GM18907 (cell line): Measurements from ENCODE around the gene TCF12.
A peak's percentile ranks its signal among the peaks of the same experiment; 100 is the strongest.

ENCODE experiments used
- ATAC-seq: cut with Tn5 transposase; IDR thresholded peaks from one replicate; pipeline ENCODE4 v1.9.1; 2021; ENCODE audit warnings: mild to moderate bottlenecking, moderate library complexity; ENCODE audit not compliant: unreplicated experiment

Gene TCF12

DNA sequence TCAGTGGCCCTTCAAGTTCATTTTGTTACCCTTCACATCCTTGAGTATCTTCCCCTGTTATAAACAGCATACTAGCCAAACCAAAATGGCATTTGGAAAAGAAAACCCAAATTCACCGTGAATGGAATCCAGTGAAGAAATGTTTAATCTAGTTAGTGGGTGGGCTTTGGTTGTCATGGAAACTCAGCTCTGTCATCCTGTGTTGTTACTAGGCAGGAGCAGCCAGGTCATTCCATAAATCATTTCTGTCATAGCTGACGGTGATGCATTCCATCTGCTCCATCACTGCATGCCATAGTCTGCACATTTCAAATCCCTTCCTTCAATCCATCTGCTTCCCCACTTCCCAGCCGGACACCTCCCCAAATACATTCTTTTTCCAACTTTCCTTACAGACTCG, 317.4 kb downstream of the TCF12 start:
- ATAC-seq, result no peak

DNA sequence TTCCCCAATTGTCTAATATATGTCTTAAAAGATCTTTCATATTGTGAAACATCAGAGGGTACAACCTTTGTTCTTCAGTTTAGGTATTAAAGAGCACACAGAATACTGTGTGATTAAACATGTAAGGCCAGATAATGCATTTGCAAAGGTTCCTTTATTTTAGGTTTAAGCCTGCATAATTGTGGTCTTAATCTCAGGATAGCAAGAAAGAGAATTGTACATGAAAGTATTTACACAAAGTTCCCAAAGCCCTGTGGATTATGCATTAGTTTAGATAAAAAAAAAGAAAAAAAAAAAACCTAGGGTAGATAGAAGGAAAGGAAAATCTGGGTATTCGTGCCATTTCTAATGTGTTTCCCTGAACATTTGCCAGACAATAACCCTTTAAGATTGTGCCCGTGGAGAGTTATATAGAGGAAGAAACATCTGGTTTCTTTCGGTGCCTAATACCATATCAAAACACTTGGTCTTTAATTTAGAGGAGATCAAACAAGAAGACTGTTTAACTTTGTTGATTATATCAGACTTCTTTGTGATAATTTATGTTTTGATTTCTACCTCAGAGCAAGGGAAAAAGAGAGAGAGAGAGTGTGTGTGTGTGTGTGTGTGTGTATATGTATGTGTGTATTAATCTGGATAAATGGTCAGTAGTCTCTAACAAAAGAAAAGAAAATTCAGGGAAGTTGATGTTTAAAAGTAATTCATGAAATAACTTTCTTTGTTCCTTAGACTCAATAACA, 318.3 kb downstream of the TCF12 start:
- ATAC-seq, result no peak

DNA sequence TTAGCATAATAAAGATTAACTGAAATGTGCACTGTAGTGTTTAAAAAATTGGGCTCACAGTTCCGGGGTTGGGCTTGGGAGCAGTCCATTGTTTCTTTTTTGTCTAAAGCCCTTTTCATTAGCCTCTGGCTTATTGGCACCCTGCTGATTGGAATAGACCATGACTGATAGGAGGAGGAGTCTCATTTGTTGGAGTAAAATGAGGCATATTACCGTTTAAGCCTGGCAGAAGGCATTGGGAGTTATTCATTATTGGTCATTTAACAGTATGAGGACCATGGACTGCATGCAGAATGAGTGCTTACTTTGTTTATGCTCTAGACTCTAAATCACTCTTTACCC, 318.8 kb downstream of the TCF12 start:
- ATAC-seq, result no peak

DNA sequence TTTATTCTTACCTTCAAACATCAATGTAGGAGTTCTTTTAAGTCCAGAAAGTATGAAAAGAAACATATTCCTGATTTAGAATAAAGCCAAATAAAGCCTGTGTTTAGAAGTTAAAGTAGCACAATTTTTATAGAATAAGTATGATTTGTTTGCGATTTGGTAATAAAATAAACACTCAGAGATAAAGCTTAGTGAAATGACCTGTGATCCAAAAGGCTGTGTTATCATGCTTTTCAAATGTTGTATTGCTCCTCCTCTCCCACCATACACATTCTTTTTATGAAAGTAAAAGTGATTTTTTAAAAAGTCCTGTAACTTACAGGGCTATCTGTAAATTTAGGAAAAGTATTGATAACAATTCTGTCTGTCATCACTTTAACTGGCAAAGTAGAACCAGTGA, 319.2 kb downstream of the TCF12 start:
- ATAC-seq, result no peak

DNA sequence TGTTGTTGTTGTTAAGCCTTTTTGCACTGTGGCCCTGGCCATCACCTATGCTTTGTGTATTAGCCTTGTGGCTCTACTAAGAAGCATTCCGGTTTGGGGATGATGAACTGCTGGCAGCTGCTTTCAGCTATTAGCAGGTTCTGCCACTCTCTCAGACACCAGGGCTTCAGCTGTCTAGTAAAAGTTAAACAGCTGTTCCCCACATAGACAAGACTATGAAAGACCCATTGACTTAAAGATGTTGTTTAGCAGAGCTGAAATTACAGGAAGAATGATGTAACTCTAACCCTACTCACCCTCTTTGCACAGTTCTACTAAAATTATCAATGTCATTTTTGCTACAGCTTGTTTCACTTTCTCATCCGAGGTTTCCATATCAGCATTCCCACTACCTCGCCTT, 326.7 kb downstream of the TCF12 start:
- no peak for ATAC-seq

DNA sequence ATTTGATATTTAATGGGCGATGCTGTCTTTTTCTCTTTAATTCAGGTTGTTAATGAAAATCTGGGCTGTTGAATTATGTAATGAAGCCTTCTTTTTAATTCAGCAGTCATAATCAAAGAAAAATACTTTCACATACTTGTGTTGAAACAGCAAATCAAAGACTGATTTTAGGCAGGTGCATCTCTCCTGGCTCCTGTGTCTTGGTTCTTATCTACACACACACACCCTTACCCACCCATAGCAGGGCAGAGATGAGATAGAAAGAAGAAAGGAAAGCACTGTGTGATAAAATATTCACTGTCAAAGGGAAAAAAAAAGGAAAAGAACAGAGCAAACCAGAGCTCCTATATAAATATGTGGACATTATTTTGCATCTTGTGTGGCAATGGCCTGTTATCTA, 327.3 kb downstream of the TCF12 start:
- no peak for ATAC-seq

DNA sequence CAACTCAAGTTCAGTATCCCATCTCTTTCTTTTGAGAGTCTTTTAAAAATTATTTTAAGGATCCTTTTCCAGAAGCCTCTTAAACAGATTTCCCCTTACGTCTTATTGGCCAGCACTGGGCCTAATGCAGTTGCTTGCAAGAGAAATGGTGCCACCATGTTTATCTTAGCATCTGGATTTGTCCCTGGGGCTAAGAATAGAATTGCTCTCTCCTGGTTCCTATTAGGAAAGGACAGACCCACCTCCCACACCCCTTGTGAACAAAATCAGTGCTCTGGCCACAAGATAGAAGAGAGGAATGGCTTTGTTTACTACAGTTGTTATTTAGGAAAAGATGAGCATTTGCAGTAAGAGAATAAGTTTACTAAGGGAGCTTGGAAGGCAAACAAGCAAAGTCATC, 329.6 kb downstream of the TCF12 start:
- ATAC-seq, result no peak

DNA sequence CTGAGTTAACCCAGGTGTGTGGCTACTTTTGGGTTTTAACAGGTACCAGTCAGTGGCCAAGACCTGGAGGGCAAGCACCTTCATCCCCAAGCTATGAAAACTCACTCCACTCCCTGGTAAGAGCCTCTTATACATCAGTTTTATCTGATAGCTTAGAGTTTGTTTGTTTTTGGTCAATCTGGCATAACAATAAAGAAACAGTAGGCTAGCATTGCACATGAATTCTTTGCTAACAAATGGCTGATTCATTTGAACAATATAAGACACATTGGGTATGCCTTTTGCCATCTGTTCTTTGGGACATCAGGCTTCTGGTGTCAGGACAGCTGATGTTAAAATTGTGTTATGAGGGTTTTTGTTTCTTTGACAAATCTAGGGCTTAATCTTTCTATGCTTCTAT, 332.9 kb downstream of the TCF12 start:
- no peak for ATAC-seq

DNA sequence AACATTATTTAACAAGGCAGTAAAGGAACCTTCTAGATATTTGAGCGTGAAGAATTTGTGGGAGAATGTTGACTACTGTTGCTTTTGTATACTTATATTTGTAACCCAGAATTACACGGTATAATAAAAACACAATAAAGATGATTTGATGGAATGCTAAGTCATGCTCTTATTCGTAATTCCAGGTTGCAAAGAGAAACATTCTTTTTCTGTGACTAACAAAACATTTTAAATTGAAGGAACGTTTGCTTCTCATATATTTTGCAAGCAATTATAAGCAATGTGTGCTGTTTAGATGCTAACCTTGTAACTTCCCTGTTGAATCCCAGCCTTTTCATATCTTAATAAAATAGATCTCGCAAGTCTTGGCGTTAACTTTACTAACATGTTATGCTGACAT, 333.5 kb downstream of the TCF12 start:
- ATAC-seq, result no peak

DNA sequence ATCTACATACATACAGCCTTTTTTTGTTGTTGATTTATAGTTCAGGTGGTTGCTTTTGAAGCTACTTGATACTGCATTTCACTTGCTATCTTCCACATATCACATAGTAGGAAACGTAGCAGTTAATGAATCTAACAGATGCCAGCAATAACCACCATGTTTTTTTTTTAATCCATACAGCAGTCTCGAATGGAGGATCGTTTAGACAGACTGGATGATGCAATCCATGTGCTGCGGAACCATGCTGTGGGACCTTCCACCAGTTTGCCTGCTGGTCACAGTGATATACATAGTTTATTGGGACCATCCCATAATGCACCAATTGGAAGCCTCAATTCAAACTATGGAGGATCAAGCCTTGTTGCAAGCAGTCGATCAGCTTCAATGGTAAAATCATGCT, 334.6 kb downstream of the TCF12 start:
- ATAC-seq, result no peak

DNA sequence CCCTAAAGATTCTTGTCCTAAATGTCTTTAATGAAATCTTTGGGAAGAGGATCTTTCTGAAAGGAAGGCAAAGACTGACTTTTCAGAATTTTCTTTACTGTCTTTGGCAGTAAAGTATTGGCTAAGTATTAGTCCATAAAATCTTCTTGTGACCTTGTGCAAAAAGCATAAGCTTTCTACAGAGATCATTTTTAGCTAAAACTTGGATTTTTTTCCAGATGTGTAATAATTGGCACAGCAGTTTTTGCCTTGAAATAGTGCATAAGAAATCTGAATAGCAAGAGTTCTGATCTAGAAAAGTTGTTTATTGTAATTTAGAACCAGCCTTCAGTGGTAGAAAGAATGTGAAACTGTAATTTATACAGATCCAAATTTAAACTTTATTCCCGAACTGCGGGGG, 335.1 kb downstream of the TCF12 start:
- no peak for ATAC-seq

DNA sequence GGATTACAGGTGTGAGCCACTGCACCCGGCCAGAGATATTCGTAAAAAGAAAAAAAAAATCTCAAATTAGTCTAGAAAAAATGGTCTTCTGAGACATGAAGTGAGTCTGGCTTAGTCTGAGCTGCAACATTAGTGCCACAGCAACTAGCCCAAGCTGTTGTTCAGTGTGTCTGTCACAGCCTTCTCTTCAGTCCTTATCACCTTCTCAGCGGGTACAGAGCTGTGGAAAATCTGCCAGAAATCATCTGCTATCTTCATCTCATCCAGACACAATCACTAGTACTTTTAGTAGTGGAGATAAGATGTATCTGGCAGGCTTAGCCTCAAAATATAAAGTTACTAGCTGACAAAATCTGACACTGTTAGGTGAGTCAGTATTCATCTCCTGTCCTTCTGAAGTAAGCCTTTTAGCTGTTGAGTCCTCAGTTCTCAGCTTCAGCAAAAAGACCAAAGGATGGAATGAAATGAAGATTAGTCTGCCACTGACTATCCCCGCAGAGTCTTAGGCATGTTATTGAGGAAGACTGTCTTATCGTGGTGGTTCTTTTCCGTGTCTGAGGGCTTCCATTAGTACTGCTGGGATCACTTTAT, 337.4 kb downstream of the TCF12 start:
- ATAC-seq, result no peak

DNA sequence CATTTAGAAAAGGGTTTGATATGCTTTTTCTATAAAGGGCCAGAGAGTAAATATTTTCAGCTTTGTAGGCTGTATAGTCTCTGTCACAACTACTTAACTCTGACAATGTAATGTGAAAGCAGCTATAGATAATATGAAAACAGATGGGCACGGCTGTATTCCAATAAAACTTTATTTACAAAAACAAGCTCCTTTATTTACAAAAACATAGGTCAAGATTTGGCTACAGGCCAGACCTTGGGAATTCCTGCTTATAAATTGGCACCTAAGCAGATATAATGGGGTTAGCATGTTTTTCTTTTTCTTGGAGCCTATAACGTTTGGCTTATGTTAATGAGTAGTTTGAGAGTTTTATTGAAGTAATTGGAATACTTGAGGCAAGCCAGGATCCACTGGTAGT, 338.5 kb downstream of the TCF12 start:
- ATAC-seq, result no peak

DNA sequence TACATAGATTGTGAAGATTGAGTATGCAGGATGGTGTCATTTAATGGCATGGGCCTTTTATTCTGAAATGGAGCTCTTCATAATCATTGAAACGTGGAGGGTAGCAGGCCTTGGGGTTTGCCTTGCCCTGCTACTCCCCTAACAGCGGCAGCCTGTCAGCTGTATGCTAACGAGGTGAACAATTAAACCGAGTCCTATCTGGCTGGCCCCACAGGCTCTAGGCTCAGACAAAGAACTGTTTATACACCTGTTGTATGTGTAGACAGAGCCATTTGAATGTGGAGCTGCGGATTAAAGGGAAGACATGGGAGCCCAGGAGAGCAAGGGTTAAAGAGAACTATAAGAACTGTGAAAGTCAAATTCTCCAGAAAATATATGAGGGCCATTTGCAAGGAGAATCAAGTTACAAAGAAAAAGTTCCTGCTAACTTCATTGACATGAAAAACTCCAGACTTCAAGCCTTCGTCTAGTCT, 341.2 kb downstream of the TCF12 start:
- ATAC-seq, result peak; percentile 50

DNA sequence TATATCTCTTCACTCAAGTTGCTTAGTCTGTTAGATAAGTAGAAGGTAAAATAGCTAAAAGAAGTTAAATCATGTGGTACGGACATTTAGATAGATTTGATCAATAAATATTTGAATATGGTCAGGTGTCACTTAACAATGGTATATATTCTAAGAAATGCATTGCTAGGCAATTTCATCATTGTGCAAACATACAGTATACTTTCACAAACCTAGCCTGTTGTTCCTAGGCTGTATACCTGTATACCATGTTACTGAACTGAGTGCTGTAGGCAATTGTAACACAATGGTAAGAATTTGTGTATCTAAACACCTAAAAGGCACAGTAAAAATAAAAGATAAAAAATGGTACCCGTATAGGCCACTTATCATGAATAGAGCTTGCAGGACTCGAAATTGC, 345.1 kb downstream of the TCF12 start:
- no peak for ATAC-seq

DNA sequence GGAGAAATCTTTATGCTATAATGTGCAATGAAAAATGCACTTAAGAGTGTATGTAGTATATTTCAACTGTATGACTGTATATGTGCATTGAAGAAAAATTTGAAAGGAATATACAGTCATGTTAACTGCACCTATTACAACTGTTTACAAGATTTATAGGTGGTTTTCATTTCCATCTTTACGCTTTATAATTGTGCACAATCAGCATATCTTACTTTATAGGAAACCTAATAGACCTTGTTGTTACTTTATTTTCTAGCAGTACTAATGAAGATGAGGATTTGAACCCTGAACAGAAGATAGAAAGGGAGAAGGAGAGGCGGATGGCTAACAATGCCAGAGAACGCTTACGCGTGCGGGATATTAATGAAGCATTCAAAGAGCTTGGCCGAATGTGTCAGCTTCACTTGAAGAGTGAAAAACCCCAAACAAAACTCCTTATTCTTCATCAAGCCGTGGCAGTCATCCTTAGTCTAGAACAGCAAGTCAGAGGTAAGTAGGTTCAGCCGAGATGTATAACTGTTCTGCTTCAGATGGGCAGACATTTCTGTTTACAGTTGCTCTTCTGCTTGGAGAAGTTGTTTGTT, 354.4 kb downstream of the TCF12 start:
- no peak for ATAC-seq

DNA sequence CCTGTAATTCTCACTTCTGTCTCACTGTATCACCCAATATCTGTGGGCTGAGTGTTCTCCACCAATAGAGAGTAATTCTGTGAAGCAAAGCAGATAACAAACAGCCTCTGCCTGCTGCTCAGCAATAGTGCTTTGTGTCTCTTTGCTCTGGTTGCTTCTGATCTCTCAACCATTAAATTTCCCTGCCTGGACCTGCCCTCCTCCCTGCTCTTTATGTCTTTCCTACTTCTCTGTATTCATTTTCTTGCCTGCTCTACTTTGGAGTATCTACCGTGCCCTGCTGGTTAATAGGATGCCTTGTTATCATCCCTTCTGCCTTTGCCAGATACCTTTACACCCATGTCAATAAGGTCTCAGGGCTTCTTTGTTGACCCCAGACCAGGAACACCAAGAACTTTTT, 355.0 kb downstream of the TCF12 start:
- ATAC-seq, result no peak

DNA sequence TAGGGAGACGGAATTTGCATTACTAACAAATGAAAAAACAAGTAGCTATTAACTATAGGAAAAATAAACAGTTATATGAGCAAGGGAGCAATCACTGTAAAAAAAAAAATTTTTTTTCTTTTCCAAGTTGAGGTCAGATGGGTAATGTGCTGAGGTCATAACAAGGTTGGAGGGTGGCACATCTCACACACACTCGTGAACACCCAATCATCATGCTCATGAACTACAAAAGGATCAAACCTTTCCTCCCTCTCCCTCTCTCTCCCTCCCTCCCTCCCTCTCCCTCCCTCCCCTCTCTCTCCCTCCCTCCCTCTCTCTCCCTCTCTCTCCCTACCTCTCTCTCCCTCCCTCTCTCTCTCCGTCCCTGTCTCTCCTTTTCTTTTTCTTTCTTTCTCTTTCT, 360.0 kb downstream of the TCF12 start:
- ATAC-seq, result no peak

DNA sequence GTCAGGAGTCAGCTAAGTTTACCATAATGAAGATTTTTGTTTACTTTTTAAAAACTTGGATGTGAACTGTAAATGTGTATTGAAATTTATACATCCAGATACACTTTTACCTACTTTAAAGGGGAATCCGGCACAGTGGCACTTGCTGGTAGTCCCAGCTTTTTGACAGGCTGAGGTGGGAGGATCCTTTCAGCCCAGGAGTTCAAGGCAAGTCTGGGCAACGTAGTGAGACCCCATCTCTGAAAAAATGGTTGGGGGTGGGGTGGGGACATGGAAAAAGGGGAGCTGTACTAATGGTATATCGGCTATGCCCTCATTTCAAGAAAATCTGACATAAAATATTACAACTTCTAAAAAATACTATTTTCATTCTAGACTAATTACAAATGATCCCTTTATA, 362.0 kb downstream of the TCF12 start:
- ATAC-seq, result no peak

DNA sequence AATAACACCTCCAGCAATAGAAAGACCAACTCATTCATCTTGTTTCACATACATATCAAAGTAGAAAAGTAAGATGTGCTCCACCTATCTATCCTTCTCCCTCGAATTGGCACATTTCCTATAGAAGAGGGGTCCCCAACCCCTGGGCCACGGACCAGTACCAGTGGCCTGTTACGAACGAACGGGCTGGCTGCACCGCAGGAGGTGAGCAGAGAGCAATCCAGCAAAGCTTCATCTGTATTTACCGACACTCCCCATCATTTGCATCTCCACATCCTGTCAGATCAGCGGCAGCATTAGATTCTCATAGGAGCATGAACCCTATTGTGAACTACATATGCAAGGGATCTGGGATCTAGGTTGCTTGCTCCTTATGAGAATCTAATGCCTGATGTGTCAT, 362.9 kb downstream of the TCF12 start:
- peak; percentile 48 for ATAC-seq

DNA sequence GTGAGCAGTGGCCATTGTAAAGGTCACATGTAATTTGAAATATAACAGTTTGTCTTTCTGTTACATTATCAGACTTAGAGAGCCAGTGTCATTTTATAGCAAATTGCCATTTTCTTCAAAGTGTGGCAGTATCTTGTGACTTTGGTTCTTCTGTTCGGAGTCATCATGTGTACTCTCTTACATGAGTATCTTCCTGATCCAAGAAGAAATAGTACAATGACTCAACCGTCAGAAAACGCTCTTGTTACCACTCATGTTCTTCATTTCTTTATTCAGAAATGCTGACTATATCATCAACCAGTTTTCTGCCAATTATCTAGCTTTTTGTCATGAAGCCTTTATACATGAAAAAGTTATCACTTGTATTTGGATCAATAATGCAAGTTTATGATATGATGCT, 364.2 kb downstream of the TCF12 start:
- no peak for ATAC-seq

DNA sequence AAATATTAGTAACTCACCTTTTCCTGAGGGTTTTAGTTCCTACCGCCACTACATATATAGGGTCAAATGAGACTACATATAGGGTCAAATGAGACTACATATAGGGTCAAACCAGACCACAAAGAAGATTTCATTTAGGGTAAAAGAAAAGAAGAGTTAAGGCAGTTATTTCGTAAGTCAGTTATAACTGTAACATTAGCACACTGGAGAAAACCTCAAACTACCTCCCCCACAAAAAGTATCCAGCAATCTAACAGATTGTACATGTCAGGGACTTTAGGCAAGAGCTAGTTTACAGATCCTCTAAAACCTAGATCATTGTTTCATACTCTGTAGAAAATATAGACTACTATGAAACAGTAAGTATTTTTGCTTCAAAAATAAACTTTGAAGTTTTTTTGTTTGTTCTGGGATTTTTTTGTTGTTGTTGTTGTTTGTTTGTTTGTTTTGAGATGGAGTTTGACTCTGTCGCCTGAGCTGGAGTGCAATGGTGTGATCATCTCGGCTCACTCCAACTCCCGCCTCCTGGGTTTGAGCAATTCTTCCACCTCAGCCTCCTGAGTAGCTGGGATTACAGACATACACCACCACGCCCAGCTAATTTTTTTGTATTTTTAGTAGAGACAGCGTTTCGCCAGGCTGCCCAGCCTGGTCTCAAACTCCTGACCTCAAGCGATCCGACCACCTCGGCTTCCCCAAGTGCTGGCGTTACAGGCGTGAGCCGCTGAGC, 365.5 kb downstream of the TCF12 start:
- ATAC-seq, result peak; percentile 3
